ENCODE results near the gene CETN2. TPM values are rescaled to one million over a fixed set of nuclear protein-coding genes. Genes with fewer than 3 reads are reported as not detected.
A peak's percentile ranks its signal among the peaks of the same experiment; 100 is the strongest.

The CETN2 gene
- total and polyA plus RNA-seq, 2 donors, result 25.3 to 37.4 TPM

GRCh38 chrX:152821145-152821765 is 9.3 kb downstream of the CETN2 start:
- Histone ChIP-seq H3K9me3 (ENCODE audit: control insufficient read depth in 2 of 2, insufficient read depth in 1 of 2, low read length in 1 of 2) (no peaks in the 10 kb centered on the region), H3K4me3 (ENCODE audit: low read length in 2 of 2) (no peak overlapping the region), H3K27me3 (ENCODE audit: control insufficient read depth in 2 of 2, insufficient read depth in 1 of 2, low read length in 1 of 2) (peaks cover 0 to 11% of the 10 kb centered on the region in 2 donors), H3K4me1 (ENCODE audit: control insufficient read depth in 2 of 2, insufficient read depth in 2 of 2, low read length in 2 of 2) (no peaks in the 10 kb centered on the region), H3K36me3 (ENCODE audit: control insufficient read depth in 2 of 2, insufficient read depth in 2 of 2, low read length in 1 of 2) (no peaks in the 10 kb centered on the region), H3K27ac (ENCODE audit: low read depth in 1 of 2, low read length in 1 of 2) (no peak overlapping the region)
- WGBS, result 51% methylated on average over 3 of the region's 3 CpGs
- peak in 1 of 9 donors; percentile 11 for DNase-seq (ENCODE audit: low read depth in 6 of 9, low spot score in 9 of 9)

- Histone ChIP-seq H3K4me3 (ENCODE audit: low read length in 2 of 2) (no peak overlapping the region), H3K36me3 (ENCODE audit: control insufficient read depth in 2 of 2, insufficient read depth in 2 of 2, low read length in 1 of 2) (no peaks in the 10 kb centered on the region), H3K27ac (ENCODE audit: low read depth in 1 of 2, low read length in 1 of 2) (no peak overlapping the region), H3K27me3 (ENCODE audit: control insufficient read depth in 2 of 2, insufficient read depth in 1 of 2, low read length in 1 of 2) (peaks cover 0 to 11% of the 10 kb centered on the region in 2 donors), H3K4me1 (ENCODE audit: control insufficient read depth in 2 of 2, insufficient read depth in 2 of 2, low read length in 2 of 2) (no peaks in the 10 kb centered on the region), H3K9me3 (ENCODE audit: control insufficient read depth in 2 of 2, insufficient read depth in 1 of 2, low read length in 1 of 2) (no peaks in the 10 kb centered on the region)
- DNase-seq (ENCODE audit: low read depth in 6 of 9, low spot score in 9 of 9), result no peak
- 96% methylated on average over 7 of the region's 7 CpGs for WGBS
Observed at GRCh38 chrX:152819732-152820131, 10.8 kb downstream of the CETN2 start.

DNA sequence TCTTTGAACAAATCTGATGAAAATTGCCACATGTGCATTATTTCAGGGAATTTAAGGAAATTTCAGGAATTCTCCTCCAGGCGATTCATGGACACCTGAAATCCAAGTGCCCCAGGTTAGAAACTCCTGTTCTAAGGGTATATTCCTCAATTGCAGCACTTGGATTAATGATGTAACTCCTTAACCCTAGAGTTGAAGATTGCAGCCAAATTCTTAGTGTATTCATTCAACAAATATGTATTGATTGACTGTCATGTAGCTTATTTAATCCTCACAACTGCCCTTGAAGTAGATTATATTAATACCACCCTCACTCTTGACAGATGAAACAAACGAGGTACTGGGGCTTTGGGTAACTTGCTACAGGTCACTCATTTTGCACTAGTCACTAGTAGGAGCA is 11.3 kb downstream of the CETN2 start:
- DNase-seq (ENCODE audit: low read depth in 6 of 9, low spot score in 9 of 9), result no peak
- H3K4me3 ChIP-seq (ENCODE audit: low read length in 2 of 2), result no peak overlapping the region
- no peaks in the 10 kb centered on the region for H3K4me1 ChIP-seq (ENCODE audit: control insufficient read depth in 2 of 2, insufficient read depth in 2 of 2, low read length in 2 of 2)
- 91% methylated on average over 2 of the region's 2 CpGs for WGBS
- no peak overlapping the region for H3K27ac ChIP-seq (ENCODE audit: low read depth in 1 of 2, low read length in 1 of 2)
- H3K9me3 ChIP-seq (ENCODE audit: control insufficient read depth in 2 of 2, insufficient read depth in 1 of 2, low read length in 1 of 2), result no peaks in the 10 kb centered on the region
- no peaks in the 10 kb centered on the region for H3K36me3 ChIP-seq (ENCODE audit: control insufficient read depth in 2 of 2, insufficient read depth in 2 of 2, low read length in 1 of 2)
- peaks cover 0 to 9% of the 10 kb centered on the region in 2 donors for H3K27me3 ChIP-seq (ENCODE audit: control insufficient read depth in 2 of 2, insufficient read depth in 1 of 2, low read length in 1 of 2)

DNA sequence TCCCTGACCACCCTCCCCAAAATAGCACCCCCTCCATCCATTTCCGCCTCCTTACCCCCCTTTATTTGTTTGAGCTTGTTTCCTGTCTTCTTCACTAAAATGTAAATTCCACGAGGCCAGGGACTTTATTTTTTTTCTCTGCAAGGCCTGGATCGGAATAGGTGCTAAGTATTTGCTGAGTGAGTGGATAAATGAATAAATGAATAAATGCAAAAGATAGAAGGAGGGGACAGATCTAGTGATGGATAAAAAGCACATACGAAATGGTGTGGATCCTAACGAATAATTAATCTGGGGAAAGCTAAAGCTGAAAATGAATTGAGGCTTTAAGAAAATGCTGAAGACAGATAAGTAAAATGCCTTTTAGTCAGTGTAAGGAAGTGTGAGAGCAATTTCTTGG is 12.2 kb downstream of the CETN2 start:
- WGBS, result 92% methylated on average over 5 of the region's 5 CpGs
- no peak overlapping the region for H3K4me3 ChIP-seq (ENCODE audit: low read length in 2 of 2)
- H3K27me3 ChIP-seq (ENCODE audit: control insufficient read depth in 2 of 2, insufficient read depth in 1 of 2, low read length in 1 of 2), result peaks cover 0 to under 1% of the 10 kb centered on the region in 2 donors
- DNase-seq (ENCODE audit: low read depth in 6 of 9, low spot score in 9 of 9), result no peak
- H3K4me1 ChIP-seq (ENCODE audit: control insufficient read depth in 2 of 2, insufficient read depth in 2 of 2, low read length in 2 of 2), result no peaks in the 10 kb centered on the region
- H3K36me3 ChIP-seq (ENCODE audit: control insufficient read depth in 2 of 2, insufficient read depth in 2 of 2, low read length in 1 of 2), result no peaks in the 10 kb centered on the region
- no peak overlapping the region for H3K27ac ChIP-seq (ENCODE audit: low read depth in 1 of 2, low read length in 1 of 2)
- H3K9me3 ChIP-seq (ENCODE audit: control insufficient read depth in 2 of 2, insufficient read depth in 1 of 2, low read length in 1 of 2), result no peaks in the 10 kb centered on the region

GRCh38 chrX:152817078-152817764 is 13.3 kb downstream of the CETN2 start:
- 48% methylated on average over 6 of the region's 6 CpGs for WGBS
- H3K4me3 ChIP-seq (ENCODE audit: low read length in 2 of 2), result no peak overlapping the region
- no peaks in the 10 kb centered on the region for H3K4me1 ChIP-seq (ENCODE audit: control insufficient read depth in 2 of 2, insufficient read depth in 2 of 2, low read length in 2 of 2)
- no peak overlapping the region for H3K27ac ChIP-seq (ENCODE audit: low read depth in 1 of 2, low read length in 1 of 2)
- no peak for DNase-seq (ENCODE audit: low read depth in 6 of 9, low spot score in 9 of 9)
- H3K9me3 ChIP-seq (ENCODE audit: control insufficient read depth in 2 of 2, insufficient read depth in 1 of 2, low read length in 1 of 2), result no peaks in the 10 kb centered on the region
- H3K36me3 ChIP-seq (ENCODE audit: control insufficient read depth in 2 of 2, insufficient read depth in 2 of 2, low read length in 1 of 2), result no peaks in the 10 kb centered on the region
- H3K27me3 ChIP-seq (ENCODE audit: control insufficient read depth in 2 of 2, insufficient read depth in 1 of 2, low read length in 1 of 2), result no peaks in the 10 kb centered on the region

DNA sequence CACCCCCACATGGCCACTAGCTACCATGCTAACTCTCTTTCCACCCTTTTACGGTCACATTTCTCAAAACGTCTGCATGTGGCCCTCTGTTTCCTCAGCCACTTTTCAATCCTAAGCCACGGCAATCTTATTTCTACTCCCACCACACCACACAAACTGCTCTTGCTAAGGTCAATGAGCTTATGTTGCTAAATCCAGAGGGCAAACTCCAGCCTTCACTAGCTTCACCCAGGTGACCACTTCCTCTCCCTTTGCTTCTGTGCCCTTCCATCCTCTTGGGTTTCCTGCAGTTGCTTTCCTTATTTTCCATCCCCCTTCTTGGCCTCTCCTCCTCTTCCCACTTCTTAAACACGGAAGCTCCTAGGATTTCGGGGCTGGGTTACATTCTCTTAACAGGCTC is 16.5 kb downstream of the CETN2 start:
- DNase-seq (ENCODE audit: low read depth in 6 of 9, low spot score in 9 of 9), result no peak
- 91% methylated on average over 5 of the region's 5 CpGs for WGBS
- no peaks in the 10 kb centered on the region for H3K27me3 ChIP-seq (ENCODE audit: control insufficient read depth in 2 of 2, insufficient read depth in 1 of 2, low read length in 1 of 2)

DNA sequence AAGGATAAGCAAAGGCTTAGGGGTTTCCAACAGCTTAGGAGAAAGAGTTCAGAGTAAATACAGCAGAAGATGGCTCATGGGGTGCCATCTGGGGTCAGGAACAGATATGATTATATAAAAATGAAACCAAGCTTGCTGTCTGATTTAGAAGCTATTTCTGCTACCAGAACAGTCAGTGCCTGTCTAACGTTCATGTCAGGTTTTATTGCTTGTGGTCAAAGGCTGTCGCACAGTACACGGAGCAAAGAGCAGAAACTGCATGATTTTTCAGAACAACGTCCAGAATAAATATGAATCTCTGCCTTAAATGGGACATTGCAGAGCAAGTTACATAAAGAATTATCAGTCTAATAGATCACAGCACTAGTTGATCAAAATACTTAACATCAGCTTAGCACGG is 17.4 kb downstream of the CETN2 start:
- H3K36me3 ChIP-seq (ENCODE audit: control insufficient read depth in 2 of 2, insufficient read depth in 2 of 2, low read length in 1 of 2), result no peaks in the 10 kb centered on the region
- no peak overlapping the region for H3K27ac ChIP-seq (ENCODE audit: low read depth in 1 of 2, low read length in 1 of 2)
- no peaks in the 10 kb centered on the region for H3K4me1 ChIP-seq (ENCODE audit: control insufficient read depth in 2 of 2, insufficient read depth in 2 of 2, low read length in 2 of 2)
- H3K27me3 ChIP-seq (ENCODE audit: control insufficient read depth in 2 of 2, insufficient read depth in 1 of 2, low read length in 1 of 2), result no peaks in the 10 kb centered on the region
- H3K4me3 ChIP-seq (ENCODE audit: low read length in 2 of 2), result no peak overlapping the region
- H3K9me3 ChIP-seq (ENCODE audit: control insufficient read depth in 2 of 2, insufficient read depth in 1 of 2, low read length in 1 of 2), result no peaks in the 10 kb centered on the region
- 27% methylated on average over 5 of the region's 5 CpGs for whole genome bisulfite sequencing
- no peak for DNase-seq (ENCODE audit: low read depth in 6 of 9, low spot score in 9 of 9)

More for the DNA sequence above, 16.5 kb downstream of the CETN2 start:
- no peaks in the 10 kb centered on the region for H3K36me3 ChIP-seq (ENCODE audit: control insufficient read depth in 2 of 2, insufficient read depth in 2 of 2, low read length in 1 of 2)
- H3K9me3 ChIP-seq (ENCODE audit: control insufficient read depth in 2 of 2, insufficient read depth in 1 of 2, low read length in 1 of 2), result no peaks in the 10 kb centered on the region
- H3K27ac ChIP-seq (ENCODE audit: low read depth in 1 of 2, low read length in 1 of 2), result no peak overlapping the region
- H3K4me3 ChIP-seq (ENCODE audit: low read length in 2 of 2), result no peak overlapping the region
- no peaks in the 10 kb centered on the region for H3K4me1 ChIP-seq (ENCODE audit: control insufficient read depth in 2 of 2, insufficient read depth in 2 of 2, low read length in 2 of 2)

- WGBS, result 74% methylated on average over 4 of the region's 4 CpGs
- no peak overlapping the region for H3K27ac ChIP-seq (ENCODE audit: low read depth in 1 of 2, low read length in 1 of 2)
- no peak overlapping the region for H3K4me3 ChIP-seq (ENCODE audit: low read length in 2 of 2)
- H3K36me3 ChIP-seq (ENCODE audit: control insufficient read depth in 2 of 2, insufficient read depth in 2 of 2, low read length in 1 of 2), result no peaks in the 10 kb centered on the region
- no peak for DNase-seq (ENCODE audit: low read depth in 6 of 9, low spot score in 9 of 9)
- no peaks in the 10 kb centered on the region for H3K9me3 ChIP-seq (ENCODE audit: control insufficient read depth in 2 of 2, insufficient read depth in 1 of 2, low read length in 1 of 2)
- H3K4me1 ChIP-seq (ENCODE audit: control insufficient read depth in 2 of 2, insufficient read depth in 2 of 2, low read length in 2 of 2), result no peaks in the 10 kb centered on the region
- no peaks in the 10 kb centered on the region for H3K27me3 ChIP-seq (ENCODE audit: control insufficient read depth in 2 of 2, insufficient read depth in 1 of 2, low read length in 1 of 2)
Observed at GRCh38 chrX:152810403-152810802, 20.2 kb downstream of the CETN2 start.

DNA sequence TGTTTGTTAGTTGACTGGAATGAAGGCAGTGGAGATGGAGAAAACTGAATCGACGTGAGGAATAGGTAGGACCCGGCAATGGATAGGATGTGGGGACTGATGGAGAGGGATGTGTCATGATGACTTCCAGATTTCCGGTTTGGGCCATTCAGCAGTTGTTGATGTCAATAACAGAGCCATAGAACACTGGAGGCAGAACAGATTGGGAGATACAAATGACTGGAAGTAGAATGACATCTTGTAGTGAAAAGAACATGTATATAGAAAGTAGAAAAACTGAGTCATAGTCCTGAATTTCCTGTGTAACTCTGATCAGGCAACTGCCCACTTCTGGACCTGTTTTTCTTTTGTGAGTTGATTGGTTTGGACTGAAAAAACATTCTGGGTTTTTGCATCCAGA is 24.5 kb downstream of the CETN2 start:
- Histone ChIP-seq H3K36me3 (ENCODE audit: control insufficient read depth in 2 of 2, insufficient read depth in 2 of 2, low read length in 1 of 2) (no peaks in the 10 kb centered on the region), H3K9me3 (ENCODE audit: control insufficient read depth in 2 of 2, insufficient read depth in 1 of 2, low read length in 1 of 2) (no peaks in the 10 kb centered on the region), H3K4me3 (ENCODE audit: low read length in 2 of 2) (no peak overlapping the region), H3K4me1 (ENCODE audit: control insufficient read depth in 2 of 2, insufficient read depth in 2 of 2, low read length in 2 of 2) (no peaks in the 10 kb centered on the region), H3K27me3 (ENCODE audit: control insufficient read depth in 2 of 2, insufficient read depth in 1 of 2, low read length in 1 of 2) (peaks cover 0 to 2% of the 10 kb centered on the region in 2 donors), H3K27ac (ENCODE audit: low read depth in 1 of 2, low read length in 1 of 2) (no peak overlapping the region)
- 97% methylated on average over 4 of the region's 4 CpGs for WGBS
- DNase-seq (ENCODE audit: low read depth in 6 of 9, low spot score in 9 of 9), result no peak
